ENCODE measurements around the gene AGPS. TPM values are rescaled to one million over a fixed set of nuclear protein-coding genes. Genes with fewer than 3 reads are reported as not detected.

The AGPS gene
- total and polyA plus RNA-seq, 4 donors = 5.3 to 35.8 (median 16.0) TPM

- intact Hi-C loops (cut with DNase I) = no loop called here
- no peak for ATAC-seq (ENCODE audit: low FRiP score)
- WGBS, 2 donors = 82 to 84% methylated on average over 1 of the region's 1 CpG
These were observed 184.5 kb downstream of the AGPS start for GRCh38 chr2:177577075-177577474.

GRCh38 chr2:177578454-177578853 lies 185.9 kb downstream of the AGPS start:
- Histone ChIP-seq H3K36me3 (ENCODE audit: control insufficient read depth in 1 of 2, insufficient read depth in 2 of 2, low read length in 1 of 2) (no peaks in the 10 kb centered on the region), H3K4me1 (ENCODE audit: control insufficient read depth in 1 of 2, insufficient read depth in 2 of 2, low read length in 2 of 2) (no peaks in the 10 kb centered on the region), H3K27me3 (ENCODE audit: control insufficient read depth in 1 of 2, insufficient read depth in 2 of 2, low read length in 1 of 2) (no peaks in the 10 kb centered on the region), H3K27ac (ENCODE audit: low read depth in 1 of 2, low read length in 2 of 2) (no peak overlapping the region), H3K9me3 (ENCODE audit: control insufficient read depth, low read length) (no peaks in the 10 kb centered on the region), H3K4me3 (ENCODE audit: low read length in 2 of 2) (no peak overlapping the region)
- intact Hi-C loops (cut with DNase I) = no loop called here
- ATAC-seq (ENCODE audit: low FRiP score) (no peak), DNase-seq (no peak)
- WGBS, 2 donors = 74 to 79% methylated on average over 3 of the region's 3 CpGs

More at GRCh38 chr2:177577075-177577474, 184.5 kb downstream of the AGPS start:
- H3K4me3 ChIP-seq (ENCODE audit: low read length in 2 of 2) = no peak overlapping the region
- no peak for DNase-seq
- no peaks in the 10 kb centered on the region for H3K27me3 ChIP-seq (ENCODE audit: control insufficient read depth in 1 of 2, insufficient read depth in 2 of 2, low read length in 1 of 2)
- no peak overlapping the region for H3K27ac ChIP-seq (ENCODE audit: low read depth in 1 of 2, low read length in 2 of 2)
- H3K36me3 ChIP-seq (ENCODE audit: control insufficient read depth in 1 of 2, insufficient read depth in 2 of 2, low read length in 1 of 2) = no peaks in the 10 kb centered on the region
- H3K9me3 ChIP-seq (ENCODE audit: control insufficient read depth, low read length) = no peaks in the 10 kb centered on the region
- H3K4me1 ChIP-seq (ENCODE audit: control insufficient read depth in 1 of 2, insufficient read depth in 2 of 2, low read length in 2 of 2) = no peaks in the 10 kb centered on the region

GRCh38 chr2:177579486-177580036 lies 187.0 kb downstream of the AGPS start:
- H3K27me3 ChIP-seq (ENCODE audit: control insufficient read depth in 1 of 2, insufficient read depth in 2 of 2, low read length in 1 of 2) = no peaks in the 10 kb centered on the region
- WGBS, 2 donors = 63 to 72% methylated on average over 3 of the region's 3 CpGs
- H3K4me1 ChIP-seq (ENCODE audit: control insufficient read depth in 1 of 2, insufficient read depth in 2 of 2, low read length in 2 of 2) = no peaks in the 10 kb centered on the region
- no peak overlapping the region for H3K27ac ChIP-seq (ENCODE audit: low read depth in 1 of 2, low read length in 2 of 2)
- no peaks in the 10 kb centered on the region for H3K9me3 ChIP-seq (ENCODE audit: control insufficient read depth, low read length)
- ATAC-seq (ENCODE audit: low FRiP score) = no peak
- intact Hi-C loops (cut with DNase I) = no loop called here
- DNase-seq = no peak
- no peak overlapping the region for H3K4me3 ChIP-seq (ENCODE audit: low read length in 2 of 2)
- no peaks in the 10 kb centered on the region for H3K36me3 ChIP-seq (ENCODE audit: control insufficient read depth in 1 of 2, insufficient read depth in 2 of 2, low read length in 1 of 2)

- Histone ChIP-seq H3K27me3 (ENCODE audit: control insufficient read depth in 1 of 2, insufficient read depth in 2 of 2, low read length in 1 of 2) (no peaks in the 10 kb centered on the region), H3K4me3 (ENCODE audit: low read length in 2 of 2) (no peak overlapping the region), H3K27ac (ENCODE audit: low read depth in 1 of 2, low read length in 2 of 2) (no peak overlapping the region), H3K4me1 (ENCODE audit: control insufficient read depth in 1 of 2, insufficient read depth in 2 of 2, low read length in 2 of 2) (no peaks in the 10 kb centered on the region), H3K36me3 (ENCODE audit: control insufficient read depth in 1 of 2, insufficient read depth in 2 of 2, low read length in 1 of 2) (no peaks in the 10 kb centered on the region), H3K9me3 (ENCODE audit: control insufficient read depth, low read length) (no peaks in the 10 kb centered on the region)
- intact Hi-C loops (cut with DNase I) = no loop called here
- WGBS, 2 donors = 96 to 98% methylated on average over 1 of the region's 1 CpG
- no peak for ATAC-seq (ENCODE audit: low FRiP score)
- DNase-seq = no peak
These were observed 189.4 kb downstream of the AGPS start for GRCh38 chr2:177582000-177582399.

- Histone ChIP-seq H3K27me3 (ENCODE audit: control insufficient read depth in 1 of 2, insufficient read depth in 2 of 2, low read length in 1 of 2) (no peaks in the 10 kb centered on the region), H3K4me3 (ENCODE audit: low read length in 2 of 2) (no peak overlapping the region), H3K36me3 (ENCODE audit: control insufficient read depth in 1 of 2, insufficient read depth in 2 of 2, low read length in 1 of 2) (no peaks in the 10 kb centered on the region), H3K27ac (ENCODE audit: low read depth in 1 of 2, low read length in 2 of 2) (no peak overlapping the region), H3K4me1 (ENCODE audit: control insufficient read depth in 1 of 2, insufficient read depth in 2 of 2, low read length in 2 of 2) (no peaks in the 10 kb centered on the region), H3K9me3 (ENCODE audit: control insufficient read depth, low read length) (no peaks in the 10 kb centered on the region)
- 95% methylated on average over 6 of the region's 6 CpGs for WGBS, 2 donors
- ATAC-seq (ENCODE audit: low FRiP score) = no peak
- intact Hi-C loops (cut with DNase I) = no loop called here
- DNase-seq = no peak
These were observed 191.6 kb downstream of the AGPS start for GRCh38 chr2:177584030-177584692.

GRCh38 chr2:177585234-177585863 lies 192.8 kb downstream of the AGPS start:
- H3K4me1 ChIP-seq (ENCODE audit: control insufficient read depth in 1 of 2, insufficient read depth in 2 of 2, low read length in 2 of 2) = no peaks in the 10 kb centered on the region
- H3K36me3 ChIP-seq (ENCODE audit: control insufficient read depth in 1 of 2, insufficient read depth in 2 of 2, low read length in 1 of 2) = no peaks in the 10 kb centered on the region
- intact Hi-C loops (cut with DNase I) = no loop called here
- ATAC-seq (ENCODE audit: low FRiP score) = no peak
- no peak for DNase-seq
- 15 to 25% methylated on average over 5 of the region's 5 CpGs for WGBS, 2 donors
- no peaks in the 10 kb centered on the region for H3K27me3 ChIP-seq (ENCODE audit: control insufficient read depth in 1 of 2, insufficient read depth in 2 of 2, low read length in 1 of 2)
- no peaks in the 10 kb centered on the region for H3K9me3 ChIP-seq (ENCODE audit: control insufficient read depth, low read length)
- no peak overlapping the region for H3K4me3 ChIP-seq (ENCODE audit: low read length in 2 of 2)
- H3K27ac ChIP-seq (ENCODE audit: low read depth in 1 of 2, low read length in 2 of 2) = no peak overlapping the region

- intact Hi-C loops (cut with DNase I) = no loop called here
- H3K27me3 ChIP-seq (ENCODE audit: control insufficient read depth in 1 of 2, insufficient read depth in 2 of 2, low read length in 1 of 2) = no peaks in the 10 kb centered on the region
- H3K4me1 ChIP-seq (ENCODE audit: control insufficient read depth in 1 of 2, insufficient read depth in 2 of 2, low read length in 2 of 2) = no peaks in the 10 kb centered on the region
- H3K4me3 ChIP-seq (ENCODE audit: low read length in 2 of 2) = no peak overlapping the region
- no peaks in the 10 kb centered on the region for H3K9me3 ChIP-seq (ENCODE audit: control insufficient read depth, low read length)
- H3K36me3 ChIP-seq (ENCODE audit: control insufficient read depth in 1 of 2, insufficient read depth in 2 of 2, low read length in 1 of 2) = no peaks in the 10 kb centered on the region
- no peak for ATAC-seq (ENCODE audit: low FRiP score)
- no peak overlapping the region for H3K27ac ChIP-seq (ENCODE audit: low read depth in 1 of 2, low read length in 2 of 2)
- no peak for DNase-seq
- WGBS, 2 donors = 90 to 94% methylated on average over 1 of the region's 1 CpG
These were observed 193.6 kb downstream of the AGPS start for GRCh38 chr2:177586154-177586553.

- intact Hi-C loops (cut with DNase I) = no loop called here
- Histone ChIP-seq H3K27ac (ENCODE audit: low read depth in 1 of 2, low read length in 2 of 2) (no peak overlapping the region), H3K27me3 (ENCODE audit: control insufficient read depth in 1 of 2, insufficient read depth in 2 of 2, low read length in 1 of 2) (no peaks in the 10 kb centered on the region), H3K4me3 (ENCODE audit: low read length in 2 of 2) (no peak overlapping the region), H3K4me1 (ENCODE audit: control insufficient read depth in 1 of 2, insufficient read depth in 2 of 2, low read length in 2 of 2) (no peaks in the 10 kb centered on the region), H3K36me3 (ENCODE audit: control insufficient read depth in 1 of 2, insufficient read depth in 2 of 2, low read length in 1 of 2) (no peaks in the 10 kb centered on the region), H3K9me3 (ENCODE audit: control insufficient read depth, low read length) (no peaks in the 10 kb centered on the region)
- 85 to 89% methylated on average over 1 of the region's 1 CpG for WGBS, 2 donors
- ATAC-seq (ENCODE audit: low FRiP score) (no peak), DNase-seq (no peak)
These were observed 194.8 kb downstream of the AGPS start for GRCh38 chr2:177587371-177587770.

GRCh38 chr2:177588671-177589070 lies 196.1 kb downstream of the AGPS start:
- WGBS, 2 donors = 82 to 87% methylated on average over 3 of the region's 3 CpGs
- DNase-seq = no peak

More at GRCh38 chr2:177588671-177589070, 196.1 kb downstream of the AGPS start:
- no peak overlapping the region for H3K4me3 ChIP-seq (ENCODE audit: low read length in 2 of 2)
- H3K9me3 ChIP-seq (ENCODE audit: control insufficient read depth, low read length) = no peaks in the 10 kb centered on the region
- intact Hi-C loops (cut with DNase I) = no loop called here
- no peaks in the 10 kb centered on the region for H3K27me3 ChIP-seq (ENCODE audit: control insufficient read depth in 1 of 2, insufficient read depth in 2 of 2, low read length in 1 of 2)
- no peaks in the 10 kb centered on the region for H3K36me3 ChIP-seq (ENCODE audit: control insufficient read depth in 1 of 2, insufficient read depth in 2 of 2, low read length in 1 of 2)
- ATAC-seq (ENCODE audit: low FRiP score) = no peak
- no peak overlapping the region for H3K27ac ChIP-seq (ENCODE audit: low read depth in 1 of 2, low read length in 2 of 2)
- no peaks in the 10 kb centered on the region for H3K4me1 ChIP-seq (ENCODE audit: control insufficient read depth in 1 of 2, insufficient read depth in 2 of 2, low read length in 2 of 2)

All from aorta (tissue), 5 donors.